HG03064 (cell line): ENCODE data around the gene BABAM1.

Source experiments
- ATAC-seq: cut with Tn5 transposase; IDR thresholded peaks from one replicate; pipeline ENCODE4 v1.9.1; 2021; ENCODE audit warnings: low read depth; ENCODE audit not compliant: unreplicated experiment

BABAM1 gene

DNA sequence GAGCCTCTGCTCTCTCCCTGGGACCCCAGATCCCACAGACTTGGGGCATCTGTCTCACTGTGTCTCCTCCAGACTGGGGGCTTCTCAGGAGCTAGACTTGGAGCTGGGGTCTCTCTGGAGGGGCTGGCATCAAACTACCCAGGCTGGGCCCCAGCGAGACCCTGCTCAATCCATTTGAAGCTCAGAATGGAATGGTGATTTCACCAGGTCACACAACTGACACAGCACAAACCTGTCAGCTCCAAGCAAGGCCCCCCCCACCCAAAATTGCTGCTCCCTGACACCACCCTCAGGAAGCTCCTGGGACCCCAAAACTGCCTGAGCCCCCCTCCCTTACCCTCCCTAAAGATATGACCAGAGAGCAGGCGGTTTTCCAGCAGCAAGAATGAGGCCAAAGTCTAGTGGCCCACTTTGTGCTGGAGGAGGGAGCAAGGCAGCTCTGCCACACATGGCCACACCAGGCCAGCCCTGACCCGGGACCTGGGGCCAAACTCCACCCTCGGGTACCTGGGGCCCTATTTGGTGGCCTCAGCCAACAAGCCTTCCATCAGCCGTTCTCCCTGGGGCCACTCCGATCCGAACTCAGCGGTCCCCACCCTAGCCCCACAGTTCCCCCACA lies 23.9 kb upstream of the BABAM1 start:
- no peak for ATAC-seq

DNA sequence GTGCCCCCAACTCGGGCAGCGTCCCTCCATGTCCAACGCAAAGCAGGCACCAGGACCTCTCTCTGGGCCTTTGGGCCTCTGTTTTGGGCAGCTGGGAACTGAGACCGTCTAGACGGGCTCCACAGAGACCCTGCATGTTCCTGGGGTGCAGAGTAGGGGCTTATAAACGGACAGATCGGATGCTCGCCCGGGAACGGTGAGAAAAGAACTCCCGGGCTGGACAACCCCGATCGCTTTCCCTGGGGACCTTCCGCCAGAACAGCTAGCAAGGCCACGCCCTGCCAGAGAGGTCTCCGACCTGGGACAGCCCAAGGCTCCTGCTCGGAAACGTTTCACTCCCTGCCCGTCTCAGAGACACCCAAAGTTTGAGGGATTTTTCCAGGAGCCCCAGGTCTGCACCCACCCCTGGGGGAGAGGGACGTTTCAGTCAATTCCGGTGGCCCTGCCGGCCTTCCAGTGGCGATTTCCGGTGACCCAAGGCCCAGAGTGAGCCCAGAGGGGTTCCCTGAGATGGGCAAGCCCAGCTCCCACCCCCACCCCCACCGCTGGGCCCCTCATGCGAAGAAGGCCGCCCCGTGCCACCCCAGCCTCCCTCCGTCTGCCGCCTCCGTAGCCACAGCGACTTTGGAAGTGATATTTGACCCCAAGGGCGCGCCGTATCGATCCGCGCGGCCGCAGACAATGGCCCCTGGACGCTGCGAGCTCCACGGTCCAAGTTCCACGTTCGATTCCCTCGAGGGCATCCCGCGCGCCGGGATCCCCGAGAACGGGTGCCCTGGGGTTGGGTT lies 23.2 kb upstream of the BABAM1 start:
- no peak for ATAC-seq

DNA sequence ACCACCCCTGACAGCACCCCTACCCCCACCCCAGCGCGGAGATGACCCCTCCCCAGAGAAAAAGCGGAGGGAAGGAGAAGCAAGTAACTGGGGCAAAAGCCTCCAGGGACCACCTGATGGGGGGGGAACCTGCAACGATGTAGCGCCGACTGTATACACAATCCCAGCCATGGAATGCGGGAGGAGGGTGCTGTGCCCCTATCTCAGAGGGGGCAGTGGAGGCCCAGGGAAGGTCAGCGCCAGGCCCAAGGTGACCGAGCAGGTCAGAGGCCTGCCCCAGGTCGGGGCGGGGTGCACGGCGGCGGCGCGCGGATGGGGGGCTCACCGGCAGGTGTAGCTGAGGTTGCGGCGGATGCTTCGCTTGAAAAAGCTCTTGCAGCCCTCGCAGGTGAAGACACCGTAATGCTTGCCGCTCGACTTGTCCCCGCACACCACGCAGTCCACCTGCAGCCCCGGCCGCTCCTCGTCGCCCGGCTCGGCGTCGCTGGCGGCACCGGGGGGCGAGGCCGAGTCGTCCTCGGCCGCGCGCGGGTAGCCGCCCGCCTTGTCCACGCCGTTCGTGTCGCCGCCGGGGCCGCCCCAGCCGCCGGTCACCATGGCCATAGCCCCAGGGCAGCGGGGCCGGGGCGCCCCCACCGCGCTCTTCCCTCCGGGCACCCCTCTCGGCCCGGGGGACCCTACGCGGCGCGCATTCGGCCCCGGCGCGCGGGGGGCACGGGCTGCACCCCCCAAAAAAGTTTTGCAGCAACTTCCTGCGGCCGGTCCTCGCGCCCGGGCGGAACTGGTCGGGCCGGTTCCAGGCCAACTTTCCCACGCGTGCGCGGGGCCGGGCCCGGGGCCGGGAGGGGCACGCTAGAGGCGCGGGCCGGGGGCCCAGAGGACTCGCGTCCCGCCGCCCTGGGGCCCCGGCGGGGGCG lies 22.4 kb upstream of the BABAM1 start:
- ATAC-seq = no peak

DNA sequence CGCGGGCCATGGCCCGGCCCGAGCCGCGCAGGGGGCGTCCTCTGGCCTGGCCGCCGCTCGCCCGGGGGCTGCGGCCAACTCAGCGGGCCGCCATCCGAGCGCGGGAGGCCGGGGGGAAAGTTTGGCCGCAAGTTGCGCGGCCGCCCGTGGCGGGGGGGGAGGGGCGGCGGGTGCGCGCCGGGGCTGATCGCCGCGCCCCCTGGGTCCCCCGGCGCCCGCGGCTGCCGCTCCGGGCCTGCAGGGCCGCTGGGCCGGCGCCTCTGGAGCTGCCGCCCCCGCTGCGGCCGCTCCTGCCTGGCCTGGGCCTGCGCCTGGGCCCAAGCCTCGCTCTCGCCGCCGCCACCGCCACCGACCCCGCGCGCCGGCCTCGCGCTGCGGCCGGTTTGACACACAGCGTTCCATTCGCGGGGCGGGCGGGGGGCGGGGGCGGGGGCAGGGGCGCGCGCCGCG lies 21.7 kb upstream of the BABAM1 start, which contains the start of gene NR2F6:
Gene NR2F6, minus strand, starts transcription at position 385 of the 450 bp plus-strand sequence. CDS start 699 bp downstream, outside the sequence.
- ATAC-seq = no peak

DNA sequence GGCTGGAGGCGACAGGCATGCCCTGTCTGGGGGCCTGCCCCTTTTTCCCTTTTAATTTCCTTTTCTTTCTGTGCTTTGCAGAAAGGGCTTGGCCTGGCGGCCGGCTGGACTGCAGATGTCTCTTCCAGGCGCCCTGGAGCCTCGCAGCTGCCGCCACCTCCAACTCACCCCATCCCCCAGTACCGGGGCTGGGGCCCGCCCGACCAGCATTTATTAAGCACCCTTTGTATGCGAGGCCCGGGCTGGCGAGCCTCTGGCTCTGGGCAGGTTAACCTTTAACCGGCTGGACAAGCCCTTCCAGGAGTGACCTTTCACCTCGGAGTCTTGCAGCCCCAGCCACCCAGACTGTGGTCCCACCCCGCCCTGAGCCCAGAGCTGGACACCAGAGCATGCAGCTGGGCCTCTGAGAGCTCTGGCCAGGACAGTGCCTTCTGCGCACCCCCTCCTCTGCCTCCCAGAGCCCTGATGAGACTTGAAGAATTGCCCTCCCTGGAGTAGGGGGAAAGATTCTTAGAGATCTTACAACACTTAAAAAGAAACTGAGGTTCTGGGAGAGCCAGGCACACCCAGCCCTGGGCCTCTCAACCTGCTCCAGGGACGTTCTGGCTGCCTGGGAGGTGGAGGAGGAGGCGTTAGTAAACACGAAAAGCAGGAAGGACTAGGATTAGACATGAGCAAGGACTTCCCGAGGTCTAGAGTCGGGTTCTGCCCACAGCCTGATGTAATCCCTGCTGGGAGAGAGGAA lies 20.4 kb upstream of the BABAM1 start:
- no peak for ATAC-seq

DNA sequence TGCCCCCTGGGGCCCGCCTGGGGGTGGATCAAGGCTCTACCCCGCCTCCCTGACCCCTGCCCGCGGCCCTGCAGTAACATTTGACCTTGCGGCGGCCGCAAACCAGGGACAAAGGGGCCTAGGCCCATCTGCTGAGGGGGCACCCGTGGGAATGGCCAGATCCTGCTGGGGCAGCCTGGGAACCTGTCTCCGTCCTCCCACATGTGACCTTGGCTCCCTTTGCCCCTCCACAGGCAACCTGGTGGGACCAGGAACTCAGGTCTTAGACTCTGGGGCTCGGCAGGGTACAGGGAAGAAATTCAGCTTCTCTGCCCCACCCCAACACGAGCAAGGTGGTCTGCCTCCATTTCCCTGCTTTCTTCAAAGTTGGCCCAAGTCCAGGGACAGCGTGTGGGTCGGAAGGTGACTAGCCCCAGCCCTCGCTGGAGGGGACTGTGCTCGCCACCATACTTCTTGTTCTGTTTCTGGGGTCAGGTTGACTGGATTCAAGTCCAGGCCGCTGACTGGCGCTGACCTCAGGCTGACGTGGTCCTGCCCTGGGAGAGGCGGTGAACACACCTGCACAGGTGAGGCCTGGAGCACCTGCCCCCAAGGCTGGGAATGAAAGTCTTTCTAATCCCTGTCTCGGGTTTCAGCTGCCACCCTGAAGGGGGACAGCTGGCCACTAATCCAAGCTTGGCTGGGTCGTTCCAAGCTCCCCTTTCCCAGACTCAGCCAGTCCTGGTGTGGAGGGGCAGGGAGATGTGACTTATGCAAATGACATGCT lies 19.0 kb upstream of the BABAM1 start:
- no peak for ATAC-seq

DNA sequence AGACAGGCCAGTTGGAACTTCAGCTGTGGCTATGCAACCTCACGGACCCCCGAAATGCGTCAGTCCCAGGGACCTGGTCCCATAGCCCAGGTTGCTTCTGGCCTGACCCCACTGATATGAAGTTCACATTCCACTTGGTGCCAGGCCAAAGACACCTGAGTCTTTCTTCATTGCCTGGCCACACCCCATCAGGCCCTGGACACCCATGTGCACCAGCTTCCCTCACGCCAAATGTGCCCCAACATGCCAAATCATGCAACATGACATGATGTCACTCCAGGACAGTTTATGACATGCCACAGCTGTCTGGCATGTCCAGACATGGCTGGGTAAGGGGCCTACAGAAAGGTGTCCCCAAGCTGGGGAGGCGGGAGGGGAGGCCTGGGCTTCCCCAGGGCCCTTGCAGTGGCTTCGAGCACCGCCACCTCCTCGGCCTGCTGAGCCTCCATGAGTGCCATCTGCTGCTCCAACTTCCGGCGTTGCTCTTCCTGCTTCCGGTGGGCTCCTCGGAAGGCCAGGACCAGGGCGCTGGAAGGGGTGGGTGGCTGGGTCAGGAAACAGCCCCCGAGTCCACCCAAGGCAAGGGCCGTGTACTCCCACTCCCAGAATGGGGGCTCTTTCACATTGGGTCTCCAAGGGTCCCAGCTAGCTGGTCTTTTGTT lies 17.2 kb upstream of the BABAM1 start:
- ATAC-seq = no peak

DNA sequence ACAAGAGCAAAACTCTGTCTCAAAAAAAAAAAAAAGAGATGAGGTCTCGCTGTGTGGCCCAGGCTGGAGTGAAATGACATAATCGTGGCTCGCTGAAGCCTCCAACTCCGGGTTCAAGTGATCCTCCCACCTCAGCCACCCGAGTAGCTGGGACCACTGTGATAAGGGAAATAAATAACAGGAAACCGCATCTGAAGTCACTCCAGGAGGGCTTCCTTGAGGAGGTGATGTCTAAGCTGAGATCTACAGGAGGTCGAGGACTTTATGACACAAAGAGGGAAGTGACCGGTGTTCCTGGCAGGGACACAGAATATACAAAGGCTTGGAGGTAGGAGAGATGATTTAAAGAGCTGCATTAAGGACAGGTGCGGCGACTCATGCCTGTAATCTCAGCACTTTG lies 12.6 kb upstream of the BABAM1 start:
- ATAC-seq = no peak

DNA sequence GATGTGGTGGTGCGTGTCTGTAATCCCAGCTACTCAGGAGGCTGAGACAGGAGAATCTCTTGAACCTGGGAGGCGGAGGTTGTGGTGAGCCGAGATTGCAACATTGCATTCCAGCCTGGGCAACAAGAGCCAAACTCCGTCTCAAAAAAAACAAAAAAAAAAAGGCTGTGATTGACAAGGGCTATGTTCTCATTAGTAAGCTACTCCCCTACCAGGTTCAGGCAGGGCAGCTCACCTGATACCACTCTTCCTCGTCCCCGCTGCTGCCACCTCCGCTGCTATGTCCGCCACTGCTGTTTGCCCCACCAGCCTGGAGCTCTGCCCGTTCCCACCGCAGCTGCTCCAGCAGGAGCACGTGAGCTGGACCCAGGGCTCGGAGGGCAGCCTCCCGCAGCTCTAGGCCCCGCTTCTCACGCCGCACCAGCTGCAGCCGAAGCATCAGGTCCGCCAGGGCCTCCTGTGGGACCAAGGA lies 12.1 kb upstream of the BABAM1 start:
- ATAC-seq = no peak

DNA sequence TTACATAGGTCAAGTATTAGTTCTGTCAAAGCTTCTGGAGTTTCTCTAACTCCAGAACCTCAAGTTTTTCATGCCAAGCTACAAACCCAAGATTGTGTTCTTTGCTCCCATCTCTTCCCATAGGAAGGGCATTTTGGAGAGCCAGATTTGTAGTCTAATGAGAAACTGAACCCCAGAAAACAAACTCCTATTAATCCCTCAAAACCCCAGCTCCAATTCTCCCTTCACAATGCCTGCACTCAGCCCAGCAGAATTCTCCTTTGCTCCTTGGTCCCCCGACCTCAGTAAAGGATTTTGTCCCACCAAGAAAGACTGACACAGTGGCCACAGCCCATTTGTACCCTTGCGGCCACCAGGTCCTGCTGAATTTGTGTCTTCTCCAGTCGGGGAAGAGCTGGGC lies 11.1 kb upstream of the BABAM1 start:
- no peak for ATAC-seq

DNA sequence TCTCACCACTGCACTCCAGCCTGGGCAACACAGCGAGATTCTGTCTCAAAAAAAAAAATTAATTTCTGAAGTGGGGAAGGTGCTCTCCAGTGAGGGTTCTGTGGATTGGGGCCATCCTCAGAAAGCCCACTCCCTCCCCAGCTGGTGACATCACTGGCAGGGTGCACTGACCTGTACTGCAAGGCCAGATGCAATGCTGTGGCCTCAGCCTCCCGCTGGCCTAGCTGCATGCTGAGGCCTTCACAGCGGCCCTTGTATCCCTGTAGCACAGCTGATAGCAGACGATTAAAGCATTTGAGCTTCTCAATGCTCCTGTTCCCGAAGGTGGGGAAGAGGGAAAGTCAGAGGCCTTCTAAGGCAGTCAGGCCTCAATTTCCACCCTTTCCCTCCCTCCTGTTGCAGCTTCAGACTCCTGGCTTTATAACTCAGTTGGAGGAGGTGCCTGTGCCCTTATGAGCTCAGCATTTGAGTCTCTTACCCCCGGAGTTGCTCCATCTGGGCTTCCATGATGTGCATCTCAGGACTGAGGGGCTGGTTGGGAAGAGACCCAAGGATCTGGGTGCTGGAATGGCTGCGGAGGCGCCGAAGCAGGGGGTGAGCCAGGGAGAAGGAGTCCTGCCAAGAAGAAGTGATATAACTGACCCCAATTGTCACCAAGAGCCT lies 8.0 kb upstream of the BABAM1 start:
- ATAC-seq = no peak

DNA sequence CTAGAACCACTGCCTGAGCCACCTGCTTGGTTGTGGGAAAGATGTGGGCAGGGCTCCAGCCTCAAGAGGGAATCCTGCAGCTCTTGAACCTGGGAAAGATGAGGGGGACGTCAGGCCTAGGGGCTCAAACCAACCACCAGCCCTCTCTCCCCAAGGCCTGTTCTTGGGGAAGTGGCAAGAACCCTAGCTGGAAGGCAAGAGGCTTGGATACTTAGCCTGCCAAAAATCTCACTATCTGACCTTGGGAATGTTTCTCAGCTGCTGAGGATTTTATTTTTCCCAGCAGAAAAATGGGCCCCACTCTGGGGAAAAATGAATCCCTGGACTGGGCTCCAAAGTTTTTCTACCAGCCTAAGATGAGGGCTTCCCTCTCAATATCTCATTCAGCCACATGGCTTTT lies 7.3 kb upstream of the BABAM1 start:
- no peak for ATAC-seq

DNA sequence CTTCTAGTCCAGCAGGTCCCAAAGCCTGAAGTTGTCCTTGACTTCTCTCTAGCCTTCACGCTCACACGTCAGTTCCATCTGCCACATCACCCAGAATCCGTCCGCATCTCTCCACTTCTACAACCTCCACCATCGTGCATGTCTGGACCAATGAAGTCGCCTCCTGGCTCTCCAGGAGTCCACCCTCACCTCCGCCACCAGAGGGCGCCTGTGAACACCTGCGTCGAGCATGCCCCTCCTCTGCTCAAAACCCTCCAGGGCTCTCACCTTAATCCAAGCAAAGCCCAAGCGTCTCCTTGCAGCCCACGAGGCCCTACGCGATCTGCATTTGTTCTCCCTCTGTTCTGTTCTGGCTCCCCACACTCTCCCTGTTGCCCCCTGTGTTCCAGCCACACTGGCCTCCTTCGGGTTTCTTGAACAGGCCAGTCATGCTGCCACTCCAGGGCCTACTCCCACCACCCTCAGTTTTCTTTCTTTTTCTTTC lies 6.4 kb upstream of the BABAM1 start:
- peak; percentile 66 for ATAC-seq

DNA sequence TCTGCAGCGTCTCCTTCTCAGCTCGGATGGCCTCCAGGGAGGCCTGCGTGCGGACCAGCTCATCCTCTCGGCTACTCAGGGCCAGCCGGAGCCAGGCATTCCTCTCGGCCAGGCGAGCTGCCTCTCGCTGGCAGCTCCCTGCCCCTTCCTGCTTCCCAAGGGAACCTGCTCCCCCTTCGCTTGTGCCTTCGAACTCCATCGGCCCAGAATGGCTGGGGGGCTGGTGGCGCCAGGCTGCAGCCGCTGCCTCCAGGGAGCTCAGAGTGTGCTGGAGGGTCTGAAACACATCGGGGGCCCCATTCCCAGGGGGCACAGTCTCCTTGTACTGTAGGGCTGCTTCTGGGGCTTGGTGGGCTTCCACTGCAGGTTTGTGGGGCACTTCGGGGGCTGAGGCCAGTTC lies 4.7 kb upstream of the BABAM1 start:
- no peak for ATAC-seq

DNA sequence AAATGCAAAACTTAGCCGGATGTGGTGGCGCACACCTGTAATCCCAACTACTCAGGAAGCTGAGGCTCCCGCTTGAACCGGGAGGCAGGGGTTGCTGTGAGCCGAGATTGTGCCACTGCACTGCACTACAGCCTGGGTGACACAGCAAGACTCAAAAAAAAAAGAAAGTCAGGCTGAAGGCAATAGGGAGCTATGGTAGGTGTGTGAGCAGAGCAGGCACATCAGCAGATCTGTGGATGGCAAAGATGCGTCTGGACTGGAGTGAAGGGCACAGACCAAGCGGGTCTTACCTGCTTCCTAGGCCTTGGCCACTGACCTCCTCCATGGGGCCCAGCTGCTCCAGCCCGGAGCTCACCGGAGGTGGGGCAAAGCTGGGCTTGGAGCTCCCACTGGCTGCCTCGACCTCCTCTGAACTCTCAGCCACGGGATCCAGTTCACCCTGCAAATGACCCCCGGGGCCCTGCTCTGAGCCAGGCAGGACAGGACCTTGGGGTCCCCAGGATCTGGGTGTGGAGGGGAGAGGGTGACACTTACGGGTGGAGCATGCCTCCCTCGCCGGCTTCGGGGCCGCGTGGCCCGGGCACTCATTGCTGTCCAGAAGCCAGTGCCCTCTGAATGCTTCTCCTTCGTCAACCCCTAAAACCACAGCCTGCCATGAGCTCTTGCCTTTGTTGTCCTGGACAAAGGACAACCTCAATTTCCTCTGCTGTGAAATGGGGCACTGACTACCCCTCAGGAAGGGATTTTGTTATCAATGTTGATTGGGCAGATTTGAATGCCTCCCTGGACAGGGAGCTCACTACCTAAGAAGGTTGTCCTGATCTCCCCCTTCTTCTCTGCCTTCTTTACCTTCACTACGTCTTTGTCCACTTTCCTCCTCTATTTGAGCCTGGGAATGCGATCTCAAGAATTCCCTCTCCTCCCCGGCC lies 3.3 kb upstream of the BABAM1 start:
- ATAC-seq = no peak

DNA sequence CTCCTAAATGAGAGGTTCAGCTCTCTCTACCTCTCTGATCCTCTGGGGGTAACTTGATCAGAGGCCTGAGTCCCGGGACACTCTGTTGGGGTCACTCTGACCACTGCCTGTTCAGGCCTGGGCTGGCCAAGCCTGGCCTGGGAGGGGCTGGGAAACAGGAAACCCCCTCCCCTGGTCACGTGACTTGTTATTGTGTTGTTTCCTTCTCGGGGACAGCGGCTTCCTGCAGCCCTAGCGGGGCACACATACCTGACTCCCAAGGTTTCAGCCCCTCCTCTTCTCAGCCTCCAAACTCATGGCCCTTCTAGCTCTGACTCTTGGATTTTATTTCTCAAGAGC lies 2.6 kb upstream of the BABAM1 start, which contains the start of gene USHBP1:
Gene USHBP1, minus strand, starts transcription at position 105 of the 339 bp plus-strand sequence. CDS start 446 bp downstream, outside the sequence.
- ATAC-seq = no peak

DNA sequence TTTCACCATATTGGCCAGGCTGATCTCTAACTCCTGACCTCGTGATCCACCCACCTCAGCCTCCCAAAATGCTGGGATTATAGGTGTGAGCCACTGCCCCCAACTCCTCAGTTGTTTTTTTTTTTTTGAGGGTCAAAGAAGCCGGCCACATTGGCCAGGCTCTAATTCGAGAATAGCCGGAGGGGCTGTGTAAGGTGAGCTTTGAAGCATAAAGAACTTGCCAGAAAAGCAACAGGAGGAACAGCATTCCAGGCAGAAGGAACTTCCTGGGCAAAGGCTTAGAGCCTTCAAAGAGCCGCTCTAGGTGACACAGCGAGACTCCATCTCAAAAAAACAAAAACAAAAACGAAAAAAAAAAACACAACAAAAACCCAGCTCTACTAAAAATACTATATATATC lies 1.2 kb upstream of the BABAM1 start:
- ATAC-seq = no peak
